Spleen (tissue), 7 donors: ENCODE measurements around the gene MON1B.

Source experiments
- CTCF ChIP-seq, 11 experiments: fragments of 200-600 bp in 7 of 11; fragments of 450-650 bp in 4 of 11; sonication (generic) in 4 of 11; IDR thresholded peaks in 8 of 11; conservative IDR thresholded peaks in 3 of 11; 1 replicate in 7 of 11; 2 replicates in 4 of 11; pipeline versions ENCODE4 v1.4.0 to v1.8.0; 2016 to 2021; ENCODE audit warnings: antibody characterized with exemption in 11 of 11, inconsistent platforms in 4 of 11, mild to moderate bottlenecking in 1 of 11
- POLR2A ChIP-seq, 3 donors: fragments of 450-650 bp; IDR thresholded peaks; one replicate each; pipeline ENCODE4 v1.5.1; 2017; ENCODE audit warnings: antibody characterized with exemption in 3 of 3, mild to moderate bottlenecking in 1 of 3
- POLR2AphosphoS5 ChIP-seq, 3 donors: sonication (generic); formaldehyde crosslinking; IDR thresholded peaks; one replicate each; pipeline ENCODE4 v1.5.1; 2017; ENCODE audit warnings: antibody characterized with exemption in 3 of 3
- donor health status: DM: no; HTN: no; CAD: no; lungs with moderate emphysema.
- donor health status: DM: no; HTN: no; CAD: no.
- donor health status: DM: no; HTN: no; CAD: no.

- TF ChIP-seq POLR2A (IDR thresholded peaks at IDR 0.05) (no peak), CTCF (IDR thresholded peaks at IDR 0.05 in 8 of 11, conservative IDR thresholded peaks at IDR 0.05 in 3 of 11) (no peak), POLR2AphosphoS5 (IDR thresholded peaks at IDR 0.05) (no peak)
These were observed 55.2 kb downstream of the MON1B start for GRCh38 chr16:77246150-77246549.
